Measurements from ENCODE around the gene PADI1. TPM values are rescaled to one million over a fixed set of nuclear protein-coding genes. Genes with fewer than 3 reads are reported as not detected.

The PADI1 gene
- total and polyA plus RNA-seq, 4 donors: 4.9 TPM; not detected in 3

DNA sequence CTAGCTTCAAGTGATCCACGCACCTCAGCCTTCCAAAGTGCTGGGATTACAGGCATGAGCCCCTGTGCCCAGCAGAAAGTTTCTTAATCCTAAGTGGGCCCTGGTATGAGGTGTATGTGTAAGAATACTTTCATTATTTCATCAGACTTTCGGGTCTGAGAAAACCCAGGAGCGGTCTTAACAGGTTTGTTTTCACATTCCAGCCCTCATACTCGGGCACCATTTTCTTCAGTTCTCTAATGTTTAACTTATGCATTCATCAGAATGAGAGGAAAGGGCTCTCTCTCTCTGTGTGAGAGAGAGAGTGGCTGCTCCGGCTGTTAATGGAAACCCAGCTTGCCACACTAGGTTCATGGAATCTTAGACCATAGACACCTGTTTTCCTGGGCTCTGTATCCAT is 4.2 kb upstream of the PADI1 start:
- Histone ChIP-seq H3K4me3 (ENCODE audit: low read depth in 1 of 3, low read length in 3 of 3) (no peak overlapping the region), H3K27ac (ENCODE audit: low read depth in 1 of 2, low read length in 2 of 2) (no peak overlapping the region), H3K9me3 (ENCODE audit: control insufficient read depth in 4 of 4, low read length in 3 of 4) (no peaks in the 10 kb centered on the region), H3K27me3 (ENCODE audit: control insufficient read depth in 4 of 4, insufficient read depth in 4 of 4, low read length in 3 of 4) (no peaks in the 10 kb centered on the region), H3K36me3 (ENCODE audit: control insufficient read depth in 4 of 4, insufficient read depth in 3 of 4, low read depth in 1 of 4, low read length in 3 of 4) (no peaks in the 10 kb centered on the region), H3K4me1 (ENCODE audit: control insufficient read depth in 4 of 4, insufficient read depth in 4 of 4, low read length in 3 of 4) (no peaks in the 10 kb centered on the region), H3K9ac (ENCODE audit: low read depth in 1 of 2, low read length in 2 of 2) (no peak overlapping the region)
- TF ChIP-seq RXRA (IDR thresholded peaks at IDR 0.05): no peak
- TF ChIP-seq, protein P1, sequence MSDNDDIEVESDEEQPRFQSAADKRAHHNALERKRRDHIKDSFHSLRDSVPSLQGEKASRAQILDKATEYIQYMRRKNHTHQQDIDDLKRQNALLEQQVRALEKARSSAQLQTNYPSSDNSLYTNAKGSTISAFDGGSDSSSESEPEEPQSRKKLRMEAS (IDR thresholded peaks at IDR 0.05): no peak
- TF ChIP-seq YY1 (IDR thresholded peaks at IDR 0.05): no peak
- TF ChIP-seq REST (IDR thresholded peaks at IDR 0.05): no peak
- no peak for TF ChIP-seq SP1 (IDR thresholded peaks at IDR 0.05)
- 70% methylated on average over 5 of the region's 5 CpGs for WGBS
- DNase-seq (ENCODE audit: low spot score): no peak

GRCh38 chr1:17201201-17202021 is 3.5 kb upstream of the PADI1 start:
- Histone ChIP-seq H3K4me3 (ENCODE audit: low read depth in 1 of 3, low read length in 3 of 3) (no peak overlapping the region), H3K9me3 (ENCODE audit: control insufficient read depth in 4 of 4, low read length in 3 of 4) (no peaks in the 10 kb centered on the region), H3K9ac (ENCODE audit: low read depth in 1 of 2, low read length in 2 of 2) (no peak overlapping the region), H3K4me1 (ENCODE audit: control insufficient read depth in 4 of 4, insufficient read depth in 4 of 4, low read length in 3 of 4) (no peaks in the 10 kb centered on the region), H3K27ac (ENCODE audit: low read depth in 1 of 2, low read length in 2 of 2) (no peak overlapping the region), H3K36me3 (ENCODE audit: control insufficient read depth in 4 of 4, insufficient read depth in 3 of 4, low read depth in 1 of 4, low read length in 3 of 4) (no peaks in the 10 kb centered on the region), H3K27me3 (ENCODE audit: control insufficient read depth in 4 of 4, insufficient read depth in 4 of 4, low read length in 3 of 4) (peaks cover 0 to 3% (median 0%) of the 10 kb centered on the region in 4 donors)
- no peak for TF ChIP-seq JUND (IDR thresholded peaks at IDR 0.05)
- no peak for TF ChIP-seq FOXA2 (IDR thresholded peaks at IDR 0.05)
- TF ChIP-seq EGR1 (IDR thresholded peaks at IDR 0.05; ENCODE audit: low read depth in 2 of 2): no peak
- TF ChIP-seq REST (IDR thresholded peaks at IDR 0.05): no peak
- no peak for TF ChIP-seq NR2F2 (IDR thresholded peaks at IDR 0.05)
- TF ChIP-seq RXRA (IDR thresholded peaks at IDR 0.05): no peak
- no peak for TF ChIP-seq HNF4G (IDR thresholded peaks at IDR 0.05)
- TF ChIP-seq FOXA1 (IDR thresholded peaks at IDR 0.05): no peak
- TF ChIP-seq CTCF (IDR thresholded peaks at IDR 0.05; ENCODE audit: low read depth, low read length, missing input control): no peak
- no peak for TF ChIP-seq RAD21 (IDR thresholded peaks at IDR 0.05)
- no peak for TF ChIP-seq TAF1 (conservative IDR thresholded peaks at IDR 0.05)
- WGBS: 66% methylated on average over 9 of the region's 9 CpGs
- no peak for DNase-seq (ENCODE audit: low spot score)

Data from liver (tissue), 9 donors.